Embryonic facial prominence (tissue), 1 donor: ENCODE data around the gene MRPL3.
"Not testable (repeated sequence)": the region's sequence is repeated elsewhere in the genome, so short reads cannot be mapped to it uniquely, and the experiment has no call there.

Source experiments
- DNase-seq: peaks from one replicate; pipeline ENCODE4 v3.0.0-alpha.2; 2016; ENCODE audit errors: extremely low spot score

The MRPL3 gene

DNA sequence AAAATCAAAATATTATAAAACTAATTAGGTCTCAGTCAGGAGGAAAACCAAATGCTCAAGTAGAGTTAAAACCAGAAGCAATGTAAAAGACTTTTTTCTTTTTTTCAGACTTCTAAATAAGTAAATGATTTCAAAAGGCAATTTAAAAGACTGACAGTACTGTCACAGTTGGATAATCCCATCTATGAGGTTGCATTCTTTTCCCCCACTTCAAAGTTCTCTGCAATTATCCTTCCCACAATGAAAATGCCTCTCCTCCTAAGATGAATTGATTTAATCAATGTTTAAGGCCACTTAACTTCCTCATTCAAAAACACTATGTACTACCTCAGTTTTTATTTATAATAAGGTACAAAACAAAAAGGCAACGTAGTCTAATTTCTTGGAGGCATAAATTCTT is 8.1 kb downstream of the MRPL3 start:
- no peak for DNase-seq

DNA sequence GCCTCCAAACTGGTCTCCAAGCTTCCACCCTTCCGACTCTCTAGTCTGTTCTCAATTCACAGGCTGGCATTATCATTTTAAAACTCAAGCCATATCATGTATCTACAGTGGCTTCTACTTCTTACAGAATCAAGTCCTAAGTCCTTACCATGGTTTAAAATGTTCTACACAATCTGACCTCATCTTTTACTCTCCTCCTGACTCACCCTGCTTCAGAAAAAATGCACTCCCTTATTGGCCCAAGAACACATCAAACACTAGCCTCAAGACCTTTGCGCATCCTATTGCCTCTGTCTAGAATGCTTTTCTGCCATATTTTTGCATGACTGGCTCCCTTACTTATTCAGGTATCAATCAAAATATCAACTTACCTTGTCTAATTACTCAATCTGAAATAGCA is 11.0 kb downstream of the MRPL3 start:
- DNase-seq = no peak

DNA sequence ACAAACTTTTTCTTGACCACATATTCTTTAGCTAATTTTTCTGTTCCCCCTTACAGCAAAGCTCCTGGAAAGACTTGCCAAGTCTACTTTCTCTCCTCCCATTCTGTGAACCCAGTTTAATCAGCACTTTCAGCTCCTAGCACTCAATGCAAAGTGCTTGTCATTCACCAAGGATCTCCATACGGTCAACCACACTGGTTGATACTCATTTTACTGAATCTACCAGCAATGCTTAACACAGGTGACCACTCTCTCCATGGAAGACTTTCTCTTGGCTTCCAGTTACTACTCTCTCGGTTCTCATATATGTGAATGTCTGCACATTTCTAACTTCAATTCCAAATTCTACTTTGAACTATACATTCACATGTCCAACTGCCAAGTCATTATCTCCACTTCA is 11.7 kb downstream of the MRPL3 start:
- DNase-seq = no peak

DNA sequence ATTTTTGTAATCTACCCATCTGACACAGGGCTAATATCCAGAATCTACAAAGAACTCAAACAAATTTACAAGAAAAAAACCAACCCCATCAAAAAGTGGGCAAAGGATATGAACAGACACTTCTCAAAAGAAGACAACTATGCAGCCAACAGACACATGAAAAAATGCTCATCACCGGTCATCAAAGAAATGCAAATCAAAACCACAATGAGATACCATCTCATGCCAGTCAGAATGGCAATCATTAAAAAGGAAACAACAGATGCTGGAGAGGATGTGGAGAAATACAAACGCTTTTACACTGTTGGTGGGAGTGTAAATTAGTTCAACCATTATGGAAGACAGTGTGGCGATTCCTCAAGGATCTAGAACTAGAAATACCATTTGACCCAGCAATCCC is 16.2 kb downstream of the MRPL3 start:
- DNase-seq = not testable (repeated sequence)

GRCh38 chr3:131485119-131485518 is 17.7 kb downstream of the MRPL3 start:
- DNase-seq = no peak

- DNase-seq = no peak
Observed at GRCh38 chr3:131484496-131485111, 18.2 kb downstream of the MRPL3 start.

GRCh38 chr3:131480116-131480515 is 22.7 kb downstream of the MRPL3 start:
- DNase-seq = no peak

- DNase-seq = no peak
Observed at GRCh38 chr3:131477813-131478212, 25.0 kb downstream of the MRPL3 start.

DNA sequence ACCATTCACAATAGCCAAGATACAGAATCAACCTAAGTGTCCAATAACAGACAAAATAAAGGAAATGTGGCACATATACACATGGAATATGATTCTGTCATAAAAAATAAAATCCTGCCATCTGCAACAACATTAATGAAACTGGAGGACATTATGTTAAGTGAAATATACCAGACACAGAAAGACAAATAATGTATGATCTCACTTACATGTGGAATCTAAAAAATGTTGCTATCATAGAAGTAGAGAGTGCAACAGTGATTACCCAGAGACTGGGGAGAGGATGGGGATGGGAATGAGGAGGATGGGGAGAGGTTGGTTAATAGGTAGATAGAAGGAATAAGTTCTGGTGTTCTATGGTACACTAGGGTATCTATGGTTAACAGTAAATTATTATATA is 28.7 kb downstream of the MRPL3 start:
- no peak for DNase-seq

GRCh38 chr3:131470377-131470776 is 32.4 kb downstream of the MRPL3 start:
- DNase-seq = no peak

DNA sequence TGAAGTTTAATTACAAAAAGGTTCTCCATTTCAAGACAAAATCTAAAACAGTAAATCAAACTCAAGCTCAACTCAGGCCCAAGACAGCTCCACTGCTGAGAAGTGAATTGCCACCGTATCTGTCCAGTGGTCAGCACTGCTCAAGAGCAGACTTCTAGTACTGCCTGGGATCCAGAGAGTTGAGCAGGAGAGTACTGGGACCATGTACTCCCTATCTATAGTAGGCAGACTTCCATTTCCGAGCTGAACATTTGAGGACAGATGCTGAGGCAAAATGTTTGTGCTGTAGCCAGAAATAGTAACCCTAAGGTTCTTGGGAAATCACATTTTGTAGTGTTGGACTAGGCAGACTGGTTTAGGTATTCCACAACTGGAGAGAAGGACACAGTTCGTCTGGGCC is 44.1 kb downstream of the MRPL3 start:
- no peak for DNase-seq

- no peak for DNase-seq
Observed at GRCh38 chr3:131457220-131457619, 45.6 kb downstream of the MRPL3 start.

DNA sequence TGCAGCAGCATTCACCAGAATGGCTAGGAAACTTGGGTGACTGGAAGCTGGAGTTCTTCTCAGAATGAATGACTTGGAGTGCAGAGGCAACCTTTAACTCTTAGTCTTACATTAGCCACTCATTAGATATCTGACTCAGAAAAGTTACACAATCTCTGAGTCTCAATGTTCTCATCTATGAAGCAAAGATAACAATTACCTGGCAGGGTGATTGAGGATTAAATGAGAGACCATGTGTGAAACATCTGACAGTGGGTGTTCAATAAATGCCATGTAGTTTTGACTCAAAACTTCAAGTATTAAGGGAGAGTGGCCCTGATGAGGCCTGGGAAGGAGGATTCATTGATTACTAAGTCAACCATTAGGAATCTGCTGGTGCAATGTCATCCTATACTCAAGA is 48.3 kb downstream of the MRPL3 start:
- DNase-seq = no peak

DNA sequence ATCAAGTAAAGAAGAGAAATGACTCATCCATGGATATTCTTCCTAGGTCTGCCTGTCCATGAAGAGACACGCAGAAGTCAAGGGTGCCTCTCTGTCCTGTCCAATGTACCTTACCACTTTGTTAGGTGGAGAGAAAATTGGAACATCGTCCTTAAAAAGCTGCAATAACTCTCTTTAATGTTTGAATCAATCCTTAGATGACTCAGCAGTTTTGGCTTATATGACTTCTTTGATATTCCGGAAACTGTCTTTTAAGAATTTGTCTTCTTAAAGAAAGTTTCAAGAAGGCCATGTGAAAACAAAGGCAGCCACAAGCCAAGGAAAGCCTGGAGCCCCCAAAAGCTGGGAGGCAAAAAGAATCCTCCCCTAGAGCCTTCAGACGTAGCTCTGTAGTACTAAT is 49.2 kb downstream of the MRPL3 start:
- DNase-seq = no peak

- DNase-seq = no peak
Observed at GRCh38 chr3:131447349-131447748, 55.4 kb downstream of the MRPL3 start.

DNA sequence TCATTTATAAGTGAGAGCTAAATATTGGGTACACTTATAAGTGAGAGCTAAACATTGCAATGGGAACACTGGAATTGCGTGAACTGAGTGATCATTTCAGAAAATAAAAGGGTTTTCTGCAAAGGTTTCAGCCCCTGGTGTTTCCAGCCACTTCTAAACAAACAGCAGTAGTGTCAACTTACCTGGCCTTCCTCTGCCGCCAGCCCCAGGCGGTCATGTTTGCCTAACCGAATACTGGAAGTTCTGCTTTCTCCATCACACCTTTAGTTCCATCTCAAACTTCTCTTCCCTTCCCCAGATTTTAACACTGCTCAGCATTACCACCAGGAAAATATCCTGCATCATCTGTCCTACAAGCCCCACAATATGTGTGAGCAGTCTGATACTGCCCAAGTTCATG is 58.6 kb downstream of the MRPL3 start:
- no peak for DNase-seq

DNA sequence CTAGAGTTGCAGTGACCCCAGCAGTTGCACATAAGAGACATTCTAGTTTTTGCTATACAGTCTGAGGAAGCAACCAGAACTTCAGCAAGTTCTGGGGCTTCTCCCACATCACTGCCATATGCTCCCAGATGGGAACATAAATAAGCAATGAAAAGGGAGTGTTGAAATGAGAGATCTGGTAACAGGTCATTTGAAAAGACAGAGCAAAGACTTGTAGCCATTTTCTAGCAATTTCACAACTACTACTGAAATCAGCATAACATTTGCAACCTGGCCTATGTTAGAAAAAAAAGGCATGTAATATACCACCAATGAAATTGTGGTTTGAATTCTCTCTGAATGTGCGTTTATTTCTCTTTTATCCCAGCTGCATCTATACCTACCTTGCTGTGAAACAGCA is 63.7 kb downstream of the MRPL3 start:
- no peak for DNase-seq

DNA sequence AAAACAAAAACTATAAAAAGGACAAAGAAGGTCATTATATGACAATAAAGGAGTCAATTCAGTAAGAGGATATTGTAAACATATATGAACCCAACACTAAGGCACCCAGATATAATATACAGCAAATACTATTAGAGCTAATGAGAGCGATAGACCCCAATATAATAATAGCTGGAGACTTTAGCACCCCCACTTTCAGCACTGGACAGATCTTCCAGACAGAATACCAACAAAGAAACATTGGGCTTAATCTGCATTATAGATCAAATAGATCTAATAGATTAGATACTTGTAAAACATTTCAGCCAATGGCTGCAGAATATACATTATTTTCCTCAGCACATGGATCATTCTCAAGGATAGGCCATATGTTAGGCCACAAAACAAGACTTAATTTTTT is 67.8 kb downstream of the MRPL3 start:
- DNase-seq = no peak

GRCh38 chr3:131432441-131432840 is 70.3 kb downstream of the MRPL3 start:
- no peak for DNase-seq

GRCh38 chr3:131431754-131432153 is 71.0 kb downstream of the MRPL3 start:
- DNase-seq = no peak

- no peak for DNase-seq
Observed at GRCh38 chr3:131427226-131427625, 75.5 kb downstream of the MRPL3 start.

DNA sequence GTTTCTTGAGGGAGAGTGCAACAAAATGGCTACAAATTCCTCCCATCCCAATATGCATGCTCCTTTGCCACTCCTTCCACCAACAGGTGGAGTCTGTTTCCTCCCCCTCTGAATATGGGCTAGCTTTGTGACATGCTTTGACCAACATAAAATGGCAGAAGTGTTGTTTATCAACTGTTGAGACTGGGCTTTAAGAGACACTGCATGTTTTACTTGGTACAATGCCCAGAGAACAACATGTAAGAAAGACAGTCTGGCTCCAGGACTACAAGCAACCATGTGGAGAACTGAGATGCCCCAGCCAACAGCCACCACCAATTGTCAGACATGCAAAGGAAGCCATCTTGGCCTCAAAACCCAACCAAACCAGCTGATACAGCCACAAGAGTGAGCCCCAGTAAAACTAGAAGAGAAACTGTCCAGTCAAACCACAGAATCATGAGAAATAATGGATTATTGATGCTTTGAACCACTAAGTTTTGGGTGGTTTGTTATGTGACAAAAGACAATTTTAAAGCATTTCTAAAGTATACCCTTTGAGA is 80.7 kb downstream of the MRPL3 start:
- DNase-seq = no peak

- no peak for DNase-seq
Observed at GRCh38 chr3:131421301-131421700, 81.5 kb downstream of the MRPL3 start.

- no peak for DNase-seq
Observed at GRCh38 chr3:131417751-131418150, 85.0 kb downstream of the MRPL3 start.
